Stimulated activated CD8-positive, alpha-beta memory T cell treated with anti-CD3 and anti-CD28 coated beads, Interleukin-12 subunit alpha, Interleukin-12 subunit beta, amount 100 ng/mL, for 24 hours (primary cell): ENCODE data around the gene PAX5.

ENCODE experiments used
- DNase-seq: peaks from one replicate; pipeline ENCODE4 v3.0.0-alpha.2; 2020; ENCODE audit errors: extremely low read depth

The PAX5 gene

DNA sequence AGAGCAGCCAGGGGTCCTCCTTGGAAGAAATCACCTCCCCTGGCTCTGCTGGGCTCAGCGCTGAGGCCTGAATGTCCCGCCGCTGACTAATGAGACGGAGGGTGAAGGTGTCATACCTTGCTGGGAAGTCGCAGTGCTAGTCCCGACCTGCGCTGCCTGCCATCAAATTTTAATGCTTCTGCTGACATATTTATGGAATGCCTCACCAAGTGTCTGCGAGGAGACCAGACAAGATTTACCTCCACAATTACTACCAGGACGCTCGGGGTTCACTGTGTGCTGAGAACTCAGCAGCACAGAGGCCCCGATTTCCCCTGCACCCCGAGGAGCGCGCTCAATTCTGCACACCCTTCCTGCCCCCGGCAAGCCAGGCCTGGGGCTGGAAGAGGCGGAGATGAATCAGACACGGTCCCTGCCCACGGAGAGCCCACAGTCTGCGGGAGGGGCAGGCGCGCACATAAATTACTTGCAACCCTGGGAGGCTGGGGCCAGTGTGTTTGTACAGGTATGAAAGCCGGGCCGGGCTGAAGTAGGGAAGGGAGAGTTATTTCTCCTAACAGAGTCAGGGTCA, 175.2 kb downstream of the PAX5 start:
- DNase-seq: no peak

DNA sequence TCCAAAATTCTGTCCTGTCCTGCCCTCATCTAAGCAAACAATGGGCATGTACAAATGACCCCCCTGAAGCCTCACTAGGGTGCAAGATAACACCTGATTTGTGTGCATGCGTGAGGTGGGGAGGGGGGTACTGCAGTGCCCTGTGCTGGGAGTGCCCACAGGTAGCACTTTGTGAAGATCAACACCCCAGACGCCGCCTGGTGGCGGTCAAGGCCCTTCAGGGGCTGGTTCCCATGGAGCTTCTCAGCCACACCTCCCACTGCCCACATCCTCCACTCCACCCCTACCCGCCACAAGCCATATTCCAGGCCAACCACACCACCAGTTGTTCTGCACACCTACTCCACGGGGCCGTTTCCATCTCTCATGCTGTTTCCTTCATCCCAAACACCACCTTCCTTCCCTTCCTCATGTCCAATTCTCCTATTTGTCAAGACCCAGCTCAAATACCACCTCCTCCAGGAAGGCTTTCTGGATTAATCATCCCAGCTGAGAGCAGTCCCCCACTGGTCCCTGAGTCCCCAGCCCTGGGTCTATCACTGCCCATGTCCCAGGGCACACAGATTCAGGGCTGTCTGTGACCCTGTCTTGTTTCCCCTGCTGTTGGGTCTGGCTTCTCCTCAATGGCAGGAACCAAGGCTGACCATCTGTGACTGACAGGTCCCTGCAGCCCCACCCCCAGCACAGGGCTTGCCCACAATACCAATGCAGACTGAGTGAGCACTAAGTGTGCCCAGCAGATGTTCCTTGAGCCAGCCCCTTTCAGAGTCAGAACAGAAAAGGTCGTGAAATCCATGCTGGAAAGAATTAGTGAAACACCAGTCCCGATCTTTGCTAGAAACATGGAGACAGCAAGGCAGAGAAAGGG, 178.4 kb downstream of the PAX5 start:
- no peak for DNase-seq

DNA sequence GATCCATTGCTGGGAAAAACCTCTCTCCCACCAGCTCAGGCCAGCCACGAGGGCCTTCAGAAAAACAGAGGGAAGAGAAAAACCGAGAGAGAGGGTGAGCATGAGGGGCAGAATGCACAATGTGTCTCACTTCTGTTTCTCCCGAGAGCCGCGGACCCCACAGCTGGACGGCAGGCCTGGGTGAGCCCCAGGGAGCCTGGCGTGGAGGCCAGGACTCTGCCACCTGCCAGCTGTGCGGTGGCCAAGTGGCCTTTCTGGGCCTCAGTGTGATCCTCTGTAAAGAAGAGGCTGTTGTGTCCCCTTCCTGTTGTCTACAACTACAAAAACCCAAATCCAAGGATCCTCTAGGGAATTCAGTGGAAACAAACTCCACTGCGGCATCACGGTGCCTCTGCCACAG, 179.3 kb downstream of the PAX5 start:
- DNase-seq: no peak

GRCh38 chr9:36854034-36854433, 180.0 kb downstream of the PAX5 start:
- DNase-seq: no peak

GRCh38 chr9:36853233-36853632, 180.8 kb downstream of the PAX5 start:
- no peak for DNase-seq

GRCh38 chr9:36849943-36850342, 184.1 kb downstream of the PAX5 start:
- DNase-seq: no peak

- no peak for DNase-seq
Observed at GRCh38 chr9:36848946-36849345, 185.1 kb downstream of the PAX5 start.

- no peak for DNase-seq
Observed at GRCh38 chr9:36847781-36848673, 186.0 kb downstream of the PAX5 start.

GRCh38 chr9:36846621-36847020, 187.4 kb downstream of the PAX5 start:
- DNase-seq: no peak

GRCh38 chr9:36845844-36846243, 188.2 kb downstream of the PAX5 start:
- DNase-seq: no peak

- DNase-seq: no peak
Observed at GRCh38 chr9:36844961-36845360, 189.1 kb downstream of the PAX5 start.

DNA sequence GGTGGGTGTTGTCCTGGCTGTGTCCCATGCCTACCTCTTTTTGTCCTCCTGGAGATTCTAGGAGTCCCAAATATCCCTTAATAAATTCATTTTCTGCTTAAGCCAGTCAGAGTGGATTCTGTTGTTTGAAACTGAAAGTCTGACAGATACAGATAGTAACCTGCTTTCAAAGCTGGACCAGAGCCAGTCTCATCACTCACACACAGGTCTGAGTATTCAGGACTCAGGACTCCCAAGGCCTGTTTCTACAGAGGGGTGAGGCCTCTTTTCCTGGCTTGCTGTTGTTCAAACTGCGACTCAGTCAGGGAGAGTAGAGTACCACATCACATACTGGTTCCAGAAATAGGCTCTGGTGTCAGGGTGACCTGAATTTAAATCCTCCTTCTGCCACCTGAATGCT, 190.1 kb downstream of the PAX5 start:
- DNase-seq: no peak

DNA sequence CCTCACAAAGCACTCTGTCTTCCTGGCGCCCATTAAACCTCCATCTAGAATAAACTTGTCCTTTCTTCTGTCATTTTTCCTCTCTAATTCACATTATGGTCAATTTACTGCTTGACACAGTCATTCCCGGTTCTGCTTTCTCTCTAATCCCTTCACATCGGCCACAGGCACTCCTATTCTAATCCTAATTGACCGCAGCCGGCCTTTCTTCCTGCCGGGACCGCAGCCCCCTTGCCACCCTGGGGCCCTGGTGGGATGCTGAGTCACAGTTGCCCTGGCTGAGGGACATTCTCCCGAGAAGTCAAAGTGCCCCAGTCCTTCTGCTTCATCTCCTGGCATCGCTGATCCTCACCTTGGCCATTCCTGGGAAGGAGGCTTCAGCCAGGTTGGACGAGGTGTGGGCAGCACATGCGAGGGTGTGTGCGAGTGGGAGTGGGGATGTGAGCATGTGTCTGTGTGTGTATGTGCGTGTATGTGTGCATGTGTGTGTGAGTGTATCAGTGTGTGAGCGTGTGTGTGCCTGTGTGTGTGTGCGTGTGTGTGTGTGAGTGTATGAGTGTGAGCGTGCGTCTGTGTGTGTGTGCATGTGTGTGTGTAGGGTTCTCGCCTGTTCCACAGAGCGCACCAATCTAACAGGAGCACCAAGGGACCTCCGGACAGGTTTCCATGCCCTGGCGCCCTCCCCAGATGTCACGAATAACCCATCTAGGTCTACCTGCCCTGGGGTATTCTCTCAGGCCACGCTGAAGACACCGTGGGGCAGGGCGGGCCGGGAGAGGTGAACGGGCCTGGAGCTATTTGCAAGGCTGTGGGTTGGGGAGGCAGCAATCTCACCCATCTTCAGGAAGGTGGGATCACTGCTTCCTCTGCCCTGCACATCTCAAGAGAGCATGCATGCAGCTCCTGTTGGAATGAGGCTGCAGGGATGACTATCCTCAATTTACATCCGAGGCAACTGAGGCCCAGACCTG, 191.2 kb downstream of the PAX5 start:
- DNase-seq: no peak

DNA sequence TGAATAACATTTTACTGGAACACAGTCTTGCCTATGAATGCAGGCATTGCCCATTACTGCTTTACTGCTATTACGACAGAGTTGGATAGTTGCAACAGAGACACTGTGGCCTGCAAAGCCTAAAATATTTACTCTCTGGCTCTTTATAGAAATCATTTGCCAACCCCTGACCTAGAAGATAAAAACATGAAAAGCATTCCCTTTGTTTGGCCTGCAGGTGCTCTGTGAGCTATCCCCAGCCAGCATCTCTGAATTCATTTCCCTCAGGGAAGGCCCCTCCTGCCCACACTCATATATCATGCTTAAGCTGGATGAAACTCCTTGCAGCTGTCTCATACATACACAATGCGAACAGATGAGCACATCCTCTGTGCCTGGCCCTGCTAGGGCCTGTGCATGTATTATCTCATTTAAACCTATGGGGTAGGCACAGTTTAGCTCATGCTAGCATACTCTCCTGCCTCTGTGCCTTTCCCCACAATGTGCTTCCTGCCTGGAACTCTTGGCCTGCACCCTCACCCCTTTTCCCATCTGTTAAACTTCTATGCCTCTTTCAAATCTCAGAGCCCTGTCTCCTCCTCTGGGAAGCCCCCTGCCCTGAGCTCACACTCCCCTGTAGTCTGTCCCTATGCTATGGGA, 193.1 kb downstream of the PAX5 start:
- DNase-seq: no peak

GRCh38 chr9:36839131-36839885, 194.8 kb downstream of the PAX5 start:
- DNase-seq: no peak

DNA sequence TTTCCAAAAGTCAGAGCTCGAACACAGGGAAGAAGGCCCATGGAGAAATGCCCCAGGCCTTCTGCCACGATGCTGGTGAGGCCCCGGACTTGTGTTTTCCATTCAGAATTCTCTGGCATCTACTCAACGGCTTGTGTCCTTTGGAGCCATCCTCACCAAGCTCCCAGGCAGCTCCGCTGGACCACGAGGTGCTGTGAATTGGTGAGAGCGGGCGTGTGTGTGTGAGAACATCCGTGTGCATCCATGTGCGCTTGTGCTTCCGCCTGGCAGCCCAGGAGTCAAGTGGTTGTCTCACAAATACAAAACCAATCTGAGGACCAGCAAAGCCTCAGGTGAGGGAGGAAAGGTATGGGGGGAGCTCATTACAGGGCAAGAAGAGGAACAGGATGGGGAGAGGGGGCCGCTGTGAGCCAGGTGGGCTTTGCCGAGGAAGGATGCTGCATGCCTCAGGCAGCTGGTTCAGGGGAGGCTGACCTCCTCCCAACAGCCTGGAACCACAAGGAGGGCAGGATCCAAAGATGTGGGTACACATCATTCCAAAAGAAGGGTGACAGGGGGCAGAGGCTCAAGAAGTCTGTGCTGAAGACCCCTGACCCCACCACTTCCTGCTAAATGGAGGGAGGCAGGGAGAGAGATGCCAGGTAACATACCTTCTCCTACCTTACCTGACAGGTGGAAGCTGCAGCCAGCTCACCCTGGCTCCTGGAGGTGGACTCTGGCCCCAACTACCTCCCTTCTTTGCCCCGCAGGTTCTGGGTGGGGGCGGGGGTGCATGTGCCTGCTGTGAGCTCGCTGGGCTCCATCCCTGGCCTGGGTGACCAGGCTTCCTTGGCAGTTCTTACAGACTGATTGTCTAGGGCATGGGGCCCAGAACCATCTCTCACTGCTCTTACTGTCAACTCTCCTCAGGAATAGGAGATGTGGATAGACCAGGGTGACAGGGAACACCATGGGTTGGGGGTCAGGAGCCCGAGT, 196.3 kb downstream of the PAX5 start:
- no peak for DNase-seq

DNA sequence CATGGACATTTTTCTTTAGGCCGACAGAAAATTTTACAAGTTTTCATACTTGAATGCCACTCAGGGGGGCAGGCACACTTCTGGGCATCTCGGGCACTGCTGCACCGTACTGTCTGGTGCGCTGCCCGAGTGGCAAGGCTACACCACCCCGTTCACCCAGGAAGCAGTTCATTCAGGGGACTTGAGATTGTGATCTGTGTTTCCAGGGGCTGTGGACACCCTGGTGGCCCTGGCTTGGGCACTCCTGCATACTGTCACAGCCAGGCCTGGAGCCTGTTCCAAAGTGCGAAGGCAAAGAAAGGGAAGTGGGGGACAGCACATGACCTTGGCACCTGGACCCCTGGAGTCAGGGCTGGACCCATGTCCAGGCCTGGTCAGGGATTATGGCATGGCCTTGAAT, 197.6 kb downstream of the PAX5 start:
- DNase-seq: no peak

GRCh38 chr9:36835271-36835996, 198.6 kb downstream of the PAX5 start:
- DNase-seq: no peak
